Lower leg skin (tissue), 4 donors: ENCODE data around the gene ICOSLG. TPM values are rescaled to one million over a fixed set of nuclear protein-coding genes. Genes with fewer than 3 reads are reported as not detected.

Experiments
- DNase-seq, 2 donors: peaks; one replicate each; pipeline ENCODE4 v3.0.0-alpha.2; 2019; ENCODE audit warnings: low spot score in 2 of 2
- H3K4me3 ChIP-seq: fragments of 200-600 bp; sonication (generic); 2 replicates; pipeline ENCODE4 v1.5.1; 2017; ENCODE audit warnings: mild to moderate bottlenecking, low read depth; ENCODE audit not compliant: poor library complexity, severe bottlenecking
- CTCF ChIP-seq, 3 donors: fragments of 450-650 bp; IDR thresholded peaks; one replicate each; pipeline ENCODE4 v1.5.1; 2016; ENCODE audit warnings: antibody characterized with exemption in 3 of 3, mild to moderate bottlenecking in 3 of 3, moderate library complexity in 2 of 3
- POLR2A ChIP-seq, 2 donors: fragments of 450-650 bp; IDR thresholded peaks; one replicate each; pipeline ENCODE4 v1.6.1; 2016 to 2017; ENCODE audit warnings: antibody characterized with exemption in 2 of 2, mild to moderate bottlenecking in 1 of 2, moderate library complexity in 1 of 2
- WGBS, 2 donors: methylation state at CpG; one replicate each; pipeline ENCODE4 v1.1.5; 2018; 5-methylcytosine and 5-hydroxymethylcytosine counted together
- intact Hi-C: fragments of 100-400 bp; cut with DNase I; formaldehyde crosslinking; loops from one replicate; pipeline ENCODE4 v1.15.0; 2023; ENCODE audit warnings: low total_unique reads
- total RNA-seq, 4 donors: library from RNA; depleted of rRNA; stranded (reverse); fragments of >200 nt; gene quantifications; one replicate each; pipeline ENCODE4 v1.1.0, GENCODE V29; 2016

ICOSLG gene
- total RNA-seq, 4 donors from 2014 or later, result 4.2 to 11.9 (median 7.8) TPM

DNA sequence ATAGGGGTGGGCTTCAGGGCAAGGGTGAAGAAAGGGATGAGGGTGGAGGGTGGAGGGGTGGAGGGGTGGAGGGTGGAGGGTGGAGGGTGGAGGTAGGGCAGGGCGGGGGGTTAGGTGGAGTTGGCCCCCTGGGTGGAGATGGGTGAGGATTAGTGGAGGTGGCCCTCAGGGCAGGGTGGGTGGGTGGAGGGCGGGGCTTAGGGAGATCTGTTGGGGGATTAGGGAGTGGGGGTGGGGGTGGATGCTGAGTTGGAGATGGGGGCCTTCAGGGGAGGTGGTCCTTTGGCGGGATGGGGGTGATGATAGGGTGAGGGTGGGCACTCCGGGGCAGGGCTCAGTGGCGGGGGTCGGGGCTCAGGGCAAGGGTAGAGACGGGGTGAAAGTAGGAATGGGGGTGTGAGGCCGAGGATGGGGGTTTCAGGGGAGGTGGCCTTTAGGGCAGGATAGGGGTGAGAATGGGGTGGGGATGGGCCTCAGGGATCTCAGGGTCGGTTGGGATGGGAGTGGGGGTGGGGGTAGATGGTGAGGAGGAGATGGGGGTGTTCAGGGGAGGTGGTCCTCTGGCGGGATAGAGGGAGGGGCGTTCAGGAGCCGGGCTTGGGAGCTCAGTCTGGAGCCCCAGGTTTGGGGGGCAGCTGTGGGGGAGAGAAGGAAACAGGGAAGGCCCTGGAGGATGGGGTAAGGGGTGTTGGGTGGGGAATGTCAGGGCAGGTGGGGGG, 21.8 kb upstream of the ICOSLG start:
- intact Hi-C loops, result no loop called here
- no peak overlapping the region for H3K4me3 ChIP-seq
- TF ChIP-seq CTCF (IDR thresholded peaks at IDR 0.05), result no peak
- TF ChIP-seq POLR2A (IDR thresholded peaks at IDR 0.05), result no peak
- 62 to 73% methylated on average over 11 of the region's 12 CpGs for WGBS, 2 donors
- DNase-seq, result no peak

- TF ChIP-seq POLR2A (IDR thresholded peaks at IDR 0.05) (no peak), CTCF (IDR thresholded peaks at IDR 0.05) (no peak)
- no peak within 1 kb of the TSS for H3K4me3 ChIP-seq
- 71 to 80% methylated on average over 19 of the region's 19 CpGs for WGBS, 2 donors
- intact Hi-C loops, result no loop called here
- DNase-seq, result no peak
These were observed 21.0 kb upstream of the ICOSLG start, which contains the start of gene DNMT3L for GRCh38 chr21:44261675-44262295. DNMT3L (minus strand) TSS chr21:44261897; CDS start chr21:44261259, 638 bp downstream.

- H3K4me3 ChIP-seq, result no peak overlapping the region
- WGBS, 2 donors, result 73 to 75% methylated on average over 11 to 17 of the region's 19 CpGs
- DNase-seq, result no peak
- intact Hi-C loops, result no loop called here
- TF ChIP-seq POLR2A (IDR thresholded peaks at IDR 0.05) (no peak), CTCF (IDR thresholded peaks at IDR 0.05) (no peak)
These were observed 20.3 kb upstream of the ICOSLG start for GRCh38 chr21:44260791-44261631.

- no peak for DNase-seq
- 75 to 76% methylated on average over 4 of the region's 4 CpGs for WGBS, 2 donors
- TF ChIP-seq CTCF (IDR thresholded peaks at IDR 0.05), result no peak
- no peak for TF ChIP-seq POLR2A (IDR thresholded peaks at IDR 0.05)
- H3K4me3 ChIP-seq, result no peak overlapping the region
- intact Hi-C loops, result no loop called here
These were observed 19.3 kb upstream of the ICOSLG start for GRCh38 chr21:44260066-44260465.

- no peak for TF ChIP-seq POLR2A (IDR thresholded peaks at IDR 0.05)
- TF ChIP-seq CTCF (IDR thresholded peaks at IDR 0.05), result no peak
- no peak for DNase-seq
- H3K4me3 ChIP-seq, result no peak overlapping the region
- WGBS, 2 donors, result 75 to 80% methylated on average over 22 of the region's 22 CpGs
- intact Hi-C loops, result no loop called here
These were observed 18.5 kb upstream of the ICOSLG start for GRCh38 chr21:44259082-44259705.
